GM21381 (cell line): ENCODE results near the gene ZNF839.
A peak's percentile ranks its signal among the peaks of the same experiment; 100 is the strongest.
"Not testable (repeated sequence)": the region's sequence is repeated elsewhere in the genome, so short reads cannot be mapped to it uniquely, and the experiment has no call there.

Source experiments
- ATAC-seq: cut with Tn5 transposase; IDR thresholded peaks from one replicate; pipeline ENCODE4 v1.9.1; 2021; ENCODE audit warnings: mild to moderate bottlenecking, moderate library complexity; ENCODE audit not compliant: unreplicated experiment

ZNF839 gene

GRCh38 chr14:102304611-102305506 is 14.7 kb upstream of the ZNF839 start, which contains the start of gene MOK:
TSS of gene MOK (minus strand) at chr14:102305164. CDS start at chr14:102304968, 196 bp downstream.
- ATAC-seq = peak; percentile 95

- ATAC-seq = peak; percentile 54
These were observed 5.1 kb upstream of the ZNF839 start for GRCh38 chr14:102314242-102315011.

GRCh38 chr14:102315121-102315520 is 4.4 kb upstream of the ZNF839 start:
- ATAC-seq = no peak

GRCh38 chr14:102316338-102316742 is 3.2 kb upstream of the ZNF839 start:
- no peak for ATAC-seq

- ATAC-seq = peak; percentile 60
These were observed 2.6 kb upstream of the ZNF839 start for GRCh38 chr14:102316743-102317563.

- ATAC-seq = no peak
These were observed 1.8 kb upstream of the ZNF839 start for GRCh38 chr14:102317564-102318248.

- no peak for ATAC-seq
These were observed 717 bp upstream of the ZNF839 start for GRCh38 chr14:102318781-102319276.

- peak; percentile 22 for ATAC-seq
These were observed 601 bp downstream of the ZNF839 start for GRCh38 chr14:102320033-102320660.

- no peak for ATAC-seq
These were observed 1.3 kb downstream of the ZNF839 start for GRCh38 chr14:102320671-102321455.

- no peak for ATAC-seq
These were observed 2.2 kb downstream of the ZNF839 start for GRCh38 chr14:102321456-102322422.

GRCh38 chr14:102323102-102323501 is 3.6 kb downstream of the ZNF839 start:
- no peak for ATAC-seq

- ATAC-seq = no peak
These were observed 6.3 kb downstream of the ZNF839 start for GRCh38 chr14:102325791-102326345.

GRCh38 chr14:102326583-102326982 is 7.0 kb downstream of the ZNF839 start:
- no peak for ATAC-seq

- ATAC-seq = not testable (repeated sequence)
These were observed 9.8 kb downstream of the ZNF839 start for GRCh38 chr14:102329381-102329780.

GRCh38 chr14:102330806-102331205 is 11.3 kb downstream of the ZNF839 start:
- no peak for ATAC-seq

GRCh38 chr14:102333390-102333789 is 13.8 kb downstream of the ZNF839 start:
- ATAC-seq = no peak
